Glutamatergic neuron (in vitro differentiated cells): ENCODE measurements around the gene C9orf43. TPM values are rescaled to one million over a fixed set of nuclear protein-coding genes. Genes with fewer than 3 reads are reported as not detected.

Source experiments
- DNase-seq: peaks from one replicate; pipeline ENCODE4 v3.0.0; 2022
- H3K27ac Mint-ChIP-seq: one replicate; pipeline ENCODE4 v1.8.0; 2020; ENCODE audit warnings: mild to moderate bottlenecking, mixed read lengths, inconsistent platforms; ENCODE audit not compliant: unreplicated experiment
- H3K27me3 Mint-ChIP-seq: one replicate; pipeline ENCODE4 v1.8.0; 2020; ENCODE audit warnings: mild to moderate bottlenecking, moderate library complexity, mixed read lengths, inconsistent platforms; ENCODE audit not compliant: unreplicated experiment
- H3K36me3 Mint-ChIP-seq: one replicate; pipeline ENCODE4 v1.8.0; 2020; ENCODE audit warnings: mild to moderate bottlenecking, mixed read lengths, inconsistent platforms; ENCODE audit not compliant: unreplicated experiment
- H3K4me1 Mint-ChIP-seq: one replicate; pipeline ENCODE4 v1.8.0; 2020; ENCODE audit warnings: mild to moderate bottlenecking, low read depth, mixed read lengths, inconsistent platforms; ENCODE audit not compliant: unreplicated experiment
- H3K4me3 Mint-ChIP-seq: one replicate; pipeline ENCODE4 v1.8.0; 2020; ENCODE audit warnings: mild to moderate bottlenecking, mixed read lengths, inconsistent platforms; ENCODE audit not compliant: unreplicated experiment
- H3K9me3 Mint-ChIP-seq: one replicate; pipeline ENCODE4 v1.8.0; 2020; ENCODE audit warnings: mild to moderate bottlenecking, moderate library complexity, mixed read lengths, inconsistent platforms; ENCODE audit not compliant: unreplicated experiment
- total RNA-seq: library from RNA; stranded (reverse); fragmentation: NEBNext Ultra II Directional; extraction: Animal tissue kit (Norgen Biotek cat#: 25700); gene quantifications from one replicate; pipeline ENCODE4 v1.2.1, GENCODE V29; 2021; ENCODE audit not compliant: unreplicated experiment
- TF ChIP-seq, protein P1 (sequence below): fragments of 200-600 bp; sonication (generic); IDR thresholded peaks from one replicate; pipeline ENCODE4 v1.5.0; 2021; ENCODE audit not compliant: partially characterized antibody, unreplicated experiment

The C9orf43 gene
- total RNA-seq, 1 donor from 2014 or later, result 0.47 TPM

DNA sequence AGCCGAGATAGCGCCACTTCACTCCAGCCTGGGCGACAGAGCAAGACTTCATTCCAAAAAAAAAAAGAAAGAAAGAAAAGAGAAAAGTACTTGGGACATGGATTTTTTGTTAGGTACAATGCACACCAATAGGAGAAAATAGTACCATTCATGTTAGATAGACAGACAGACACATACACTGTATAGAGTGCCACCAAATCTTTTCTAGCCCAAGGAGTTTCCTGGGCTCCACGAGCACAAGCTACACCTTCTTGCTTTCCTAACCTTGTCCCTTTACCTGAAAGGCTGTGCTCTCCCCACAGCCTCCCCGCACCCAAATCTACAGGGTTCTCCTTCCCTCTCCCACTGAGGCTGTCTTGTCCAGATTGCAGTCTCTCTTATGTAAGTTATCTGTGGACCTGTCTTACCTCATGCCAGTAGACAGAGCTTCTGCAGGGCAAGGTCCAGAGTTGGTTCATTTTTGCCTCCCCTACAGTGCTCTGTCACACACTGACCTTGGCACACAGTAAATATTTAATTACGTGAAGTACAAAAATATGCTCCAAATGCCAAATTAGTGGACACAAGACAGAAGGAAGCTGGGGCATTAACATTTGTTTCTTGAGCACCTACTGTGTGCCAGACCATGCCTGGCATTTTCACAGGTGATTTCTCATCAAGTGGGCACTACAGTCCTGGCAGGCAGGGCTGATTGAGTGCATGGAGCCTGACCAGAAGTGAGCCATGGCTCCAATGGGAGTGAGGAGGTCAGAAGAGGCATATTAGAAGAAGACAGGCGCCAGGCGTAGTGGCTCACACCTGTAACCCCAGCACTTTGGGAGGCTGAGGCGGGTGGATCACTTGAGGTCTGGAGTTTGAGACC, 15.3 kb upstream of the C9orf43 start:
- H3K9me3 Mint-ChIP-seq, result no peaks in the 10 kb centered on the region
- no peaks in the 10 kb centered on the region for H3K36me3 Mint-ChIP-seq
- H3K27me3 Mint-ChIP-seq, result no peaks in the 10 kb centered on the region
- H3K4me3 Mint-ChIP-seq, result no peak overlapping the region
- DNase-seq, result no peak
- H3K27ac Mint-ChIP-seq, result no peak overlapping the region
- H3K4me1 Mint-ChIP-seq, result no peaks in the 10 kb centered on the region
- TF ChIP-seq, protein P1, sequence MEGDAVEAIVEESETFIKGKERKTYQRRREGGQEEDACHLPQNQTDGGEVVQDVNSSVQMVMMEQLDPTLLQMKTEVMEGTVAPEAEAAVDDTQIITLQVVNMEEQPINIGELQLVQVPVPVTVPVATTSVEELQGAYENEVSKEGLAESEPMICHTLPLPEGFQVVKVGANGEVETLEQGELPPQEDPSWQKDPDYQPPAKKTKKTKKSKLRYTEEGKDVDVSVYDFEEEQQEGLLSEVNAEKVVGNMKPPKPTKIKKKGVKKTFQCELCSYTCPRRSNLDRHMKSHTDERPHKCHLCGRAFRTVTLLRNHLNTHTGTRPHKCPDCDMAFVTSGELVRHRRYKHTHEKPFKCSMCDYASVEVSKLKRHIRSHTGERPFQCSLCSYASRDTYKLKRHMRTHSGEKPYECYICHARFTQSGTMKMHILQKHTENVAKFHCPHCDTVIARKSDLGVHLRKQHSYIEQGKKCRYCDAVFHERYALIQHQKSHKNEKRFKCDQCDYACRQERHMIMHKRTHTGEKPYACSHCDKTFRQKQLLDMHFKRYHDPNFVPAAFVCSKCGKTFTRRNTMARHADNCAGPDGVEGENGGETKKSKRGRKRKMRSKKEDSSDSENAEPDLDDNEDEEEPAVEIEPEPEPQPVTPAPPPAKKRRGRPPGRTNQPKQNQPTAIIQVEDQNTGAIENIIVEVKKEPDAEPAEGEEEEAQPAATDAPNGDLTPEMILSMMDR, result no peak

DNA sequence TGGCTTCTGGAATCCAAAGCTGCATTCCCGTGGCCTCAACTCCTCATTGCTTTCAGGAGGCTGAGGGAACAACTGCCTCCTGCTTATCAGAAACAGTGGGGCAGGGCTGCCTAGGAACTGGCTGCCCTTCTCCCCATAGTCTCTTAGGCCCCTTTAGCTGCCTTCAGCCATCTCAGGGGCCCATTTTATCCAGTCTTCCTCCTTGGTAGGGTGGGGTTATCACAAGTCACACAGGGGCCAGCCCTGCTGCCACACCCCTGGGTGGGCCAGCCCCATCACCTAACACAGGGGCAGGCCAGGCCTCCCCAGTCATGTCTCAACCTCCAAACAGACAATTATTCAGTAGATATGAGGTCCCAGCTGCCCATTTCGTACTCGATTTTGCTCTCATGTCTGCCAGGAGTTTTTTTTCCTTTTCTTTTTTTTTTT, 13.3 kb upstream of the C9orf43 start:
- H3K27ac Mint-ChIP-seq, result no peak overlapping the region

DNA sequence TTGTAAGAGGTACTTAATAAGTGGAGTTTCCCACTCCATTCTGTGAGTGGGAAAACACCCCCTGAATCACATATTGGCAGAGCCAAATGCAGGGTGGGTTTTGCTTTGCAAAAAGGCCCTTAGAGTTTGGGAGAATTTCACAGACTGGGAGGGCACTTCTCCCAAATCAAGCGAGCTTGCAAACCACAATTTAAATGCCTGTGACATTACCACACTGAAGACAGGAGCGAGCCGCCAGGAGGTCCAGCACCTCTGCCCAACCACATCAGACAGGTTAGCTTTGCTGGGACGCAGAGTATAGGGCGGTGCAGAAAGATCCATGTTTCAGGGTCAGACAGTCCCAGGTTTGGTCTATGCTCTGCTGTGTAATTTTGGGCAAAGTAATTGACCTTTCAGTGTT, 11.8 kb upstream of the C9orf43 start:
- H3K9me3 Mint-ChIP-seq, result no peaks in the 10 kb centered on the region
- H3K36me3 Mint-ChIP-seq, result no peaks in the 10 kb centered on the region
- H3K27me3 Mint-ChIP-seq, result no peaks in the 10 kb centered on the region
- no peak overlapping the region for H3K4me3 Mint-ChIP-seq
- no peak for DNase-seq
- TF ChIP-seq, protein P1, result no peak
- H3K27ac Mint-ChIP-seq, result no peak overlapping the region
- H3K4me1 Mint-ChIP-seq, result no peaks in the 10 kb centered on the region

More for the DNA sequence above, 13.3 kb upstream of the C9orf43 start:
- DNase-seq, result no peak
- TF ChIP-seq, protein P1, result no peak
- Mint-ChIP-seq H3K27me3 (no peaks in the 10 kb centered on the region), H3K4me1 (no peaks in the 10 kb centered on the region), H3K9me3 (no peaks in the 10 kb centered on the region), H3K4me3 (no peak overlapping the region), H3K36me3 (no peaks in the 10 kb centered on the region)

DNA sequence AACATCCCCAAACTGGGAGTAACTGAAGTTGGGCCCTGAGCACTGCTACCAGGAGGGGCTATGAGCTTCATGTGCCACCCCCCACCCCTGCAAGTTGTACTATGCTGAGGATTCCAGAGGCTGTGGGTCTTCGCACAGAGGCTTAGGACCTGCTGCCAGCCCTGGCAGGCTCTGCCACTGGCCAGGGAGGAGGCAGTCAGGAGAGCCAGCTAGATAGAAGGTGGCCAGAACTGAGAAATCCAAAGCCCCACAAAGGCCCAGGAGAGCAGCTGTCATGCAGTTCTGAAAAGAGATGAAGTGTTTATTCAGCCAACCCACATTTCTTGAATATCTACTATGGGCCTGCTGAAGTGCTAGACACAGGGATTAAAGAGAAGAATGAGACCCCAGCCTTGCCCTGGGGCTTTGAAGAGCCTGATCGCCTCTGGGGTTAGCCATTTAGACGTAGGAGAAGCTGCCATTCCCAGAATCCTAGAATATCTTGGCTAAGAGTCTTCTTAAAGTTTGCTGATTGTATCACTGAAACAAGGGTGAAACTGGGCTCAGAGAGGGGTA, 10.8 kb upstream of the C9orf43 start:
- H3K4me3 Mint-ChIP-seq, result peak overlapping the region; percentile 88
- no peaks in the 10 kb centered on the region for H3K27me3 Mint-ChIP-seq
- no peaks in the 10 kb centered on the region for H3K4me1 Mint-ChIP-seq
- no peak overlapping the region for H3K27ac Mint-ChIP-seq
- DNase-seq, result no peak
- TF ChIP-seq, protein P1, result no peak
- H3K36me3 Mint-ChIP-seq, result no peaks in the 10 kb centered on the region
- no peaks in the 10 kb centered on the region for H3K9me3 Mint-ChIP-seq
